ENCODE measurements around the gene PLB1. TPM values are rescaled to one million over a fixed set of nuclear protein-coding genes. Genes with fewer than 3 reads are reported as not detected.

PLB1 gene
- total RNA-seq, 1 donor from 2014 or later: 2.5 TPM

- no peak for DNase-seq (ENCODE audit: extremely low spot score in 2 of 2)
- Histone ChIP-seq H3K27ac (no peak overlapping the region), H3K36me3 (no peaks in the 10 kb centered on the region), H3K9me3 (no peaks in the 10 kb centered on the region), H3K4me1 (peaks cover 5% of the 10 kb centered on the region), H3K4me3 (no peak overlapping the region), H3K27me3 (no peaks in the 10 kb centered on the region)
- intact Hi-C loops (cut with DNase I): no loop called here
- no peak for TF ChIP-seq POLR2A (IDR thresholded peaks at IDR 0.05)
These were observed 56.4 kb downstream of the PLB1 start for GRCh38 chr2:28552045-28552823.

GRCh38 chr2:28556303-28556702, 60.4 kb downstream of the PLB1 start:
- Histone ChIP-seq H3K36me3 (no peaks in the 10 kb centered on the region), H3K4me1 (no peaks in the 10 kb centered on the region), H3K27ac (no peak overlapping the region), H3K27me3 (no peaks in the 10 kb centered on the region), H3K4me3 (no peak overlapping the region), H3K9me3 (no peaks in the 10 kb centered on the region)
- intact Hi-C loops (cut with DNase I): no loop called here
- no peak for TF ChIP-seq POLR2A (IDR thresholded peaks at IDR 0.05)
- no peak for TF ChIP-seq POLR2AphosphoS5 (IDR thresholded peaks at IDR 0.05; ENCODE audit: insufficient read depth in 1 of 2, low read depth in 1 of 2)
- TF ChIP-seq CTCF (IDR thresholded peaks at IDR 0.05): no peak
- no peak for DNase-seq (ENCODE audit: extremely low spot score in 2 of 2)

- H3K27me3 ChIP-seq: no peaks in the 10 kb centered on the region
- intact Hi-C loops (cut with DNase I): no loop called here
- H3K36me3 ChIP-seq: no peaks in the 10 kb centered on the region
- DNase-seq (ENCODE audit: extremely low spot score in 2 of 2): no peak
- H3K27ac ChIP-seq: no peak overlapping the region
- H3K4me3 ChIP-seq: no peak overlapping the region
- no peaks in the 10 kb centered on the region for H3K4me1 ChIP-seq
- no peaks in the 10 kb centered on the region for H3K9me3 ChIP-seq
- no peak for TF ChIP-seq POLR2A (IDR thresholded peaks at IDR 0.05)
- no peak for TF ChIP-seq POLR2AphosphoS5 (IDR thresholded peaks at IDR 0.05; ENCODE audit: insufficient read depth in 1 of 2, low read depth in 1 of 2)
- TF ChIP-seq CTCF (IDR thresholded peaks at IDR 0.05): no peak
These were observed 61.7 kb downstream of the PLB1 start for GRCh38 chr2:28557389-28558131.

- DNase-seq (ENCODE audit: extremely low spot score in 2 of 2): no peak
- Histone ChIP-seq H3K27ac (no peak overlapping the region), H3K4me3 (no peak overlapping the region), H3K27me3 (no peaks in the 10 kb centered on the region), H3K36me3 (no peaks in the 10 kb centered on the region), H3K4me1 (no peaks in the 10 kb centered on the region), H3K9me3 (no peaks in the 10 kb centered on the region)
- intact Hi-C loops (cut with DNase I): no loop called here
- no peak for TF ChIP-seq POLR2AphosphoS5 (IDR thresholded peaks at IDR 0.05; ENCODE audit: insufficient read depth in 1 of 2, low read depth in 1 of 2)
- no peak for TF ChIP-seq CTCF (IDR thresholded peaks at IDR 0.05)
- no peak for TF ChIP-seq POLR2A (IDR thresholded peaks at IDR 0.05)
These were observed 62.4 kb downstream of the PLB1 start for GRCh38 chr2:28558158-28558820.

GRCh38 chr2:28558918-28559317, 63.1 kb downstream of the PLB1 start:
- Histone ChIP-seq H3K27ac (no peak overlapping the region), H3K27me3 (no peaks in the 10 kb centered on the region), H3K9me3 (no peaks in the 10 kb centered on the region), H3K4me3 (no peak overlapping the region), H3K36me3 (no peaks in the 10 kb centered on the region), H3K4me1 (no peaks in the 10 kb centered on the region)
- no peak for DNase-seq (ENCODE audit: extremely low spot score in 2 of 2)
- intact Hi-C loops (cut with DNase I): no loop called here
- TF ChIP-seq POLR2A (IDR thresholded peaks at IDR 0.05) (no peak), CTCF (IDR thresholded peaks at IDR 0.05) (no peak), POLR2AphosphoS5 (IDR thresholded peaks at IDR 0.05; ENCODE audit: insufficient read depth in 1 of 2, low read depth in 1 of 2) (no peak)
